Tibial artery (tissue), 4 donors: ENCODE measurements around the gene PDIA5.

Source experiments
- DNase-seq, 2 donors: peaks; one replicate each; pipeline ENCODE4 v3.0.0-alpha.2; 2019
- H3K27ac ChIP-seq, 2 donors: fragments of 200-600 bp; sonication (generic) in 1 of 2; 1 replicate in 1 of 2; 2 replicates in 1 of 2; pipeline ENCODE4 v1.5.1; 2018 to 2019; ENCODE audit warnings: mild to moderate bottlenecking in 1 of 2
- H3K27me3 ChIP-seq, 2 donors: fragments of 200-600 bp; sonication (generic) in 1 of 2; one replicate each; pipeline versions ENCODE4 v1.5.1 to v1.6.0; 2016 to 2019
- H3K36me3 ChIP-seq, 3 donors: fragments of 200-600 bp; sonication (generic) in 2 of 3; one replicate each; pipeline ENCODE4 v1.5.1; 2016 to 2019; ENCODE audit warnings: mild to moderate bottlenecking in 2 of 3
- H3K4me1 ChIP-seq, 4 donors: fragments of 200-600 bp; sonication (generic) in 2 of 4; 1 replicate in 3 of 4; 2 replicates in 1 of 4; pipeline ENCODE4 v1.5.1; 2016 to 2019
- H3K4me3 ChIP-seq, 2 donors: fragments of 200-600 bp; sonication (generic) in 1 of 2; 1 replicate in 1 of 2; 2 replicates in 1 of 2; pipeline ENCODE4 v1.5.1; 2018 to 2019; ENCODE audit warnings: mild to moderate bottlenecking in 2 of 2
- H3K9me3 ChIP-seq, 3 donors: fragments of 200-600 bp; sonication (generic) in 1 of 3; one replicate each; pipeline ENCODE4 v1.5.1; 2016 to 2019
- CTCF ChIP-seq, 2 experiments: fragments of 200-600 bp in 1 of 2; fragments of 450-650 bp in 1 of 2; IDR thresholded peaks; one replicate each; pipeline ENCODE4 v1.5.1; 2017 to 2019; ENCODE audit warnings: antibody characterized with exemption in 2 of 2, mild to moderate bottlenecking in 1 of 2, moderate library complexity in 1 of 2
- intact Hi-C: fragments of 100-400 bp; cut with DNase I; formaldehyde crosslinking; loops from one replicate; pipeline ENCODE4 v1.15.0; 2023; ENCODE audit warnings: low total_unique reads

PDIA5 gene

GRCh38 chr3:123188058-123188457, 121.2 kb downstream of the PDIA5 start:
- no peak for DNase-seq
- TF ChIP-seq CTCF (IDR thresholded peaks at IDR 0.05) = no peak
- H3K9me3 ChIP-seq = no peaks in the 10 kb centered on the region
- intact Hi-C loops = no loop called here
- H3K4me1 ChIP-seq = no peaks in the 10 kb centered on the region
- H3K27ac ChIP-seq = no peak overlapping the region
- no peak overlapping the region for H3K4me3 ChIP-seq
- no peaks in the 10 kb centered on the region for H3K36me3 ChIP-seq
- H3K27me3 ChIP-seq = no peaks in the 10 kb centered on the region

GRCh38 chr3:123193448-123194101, 126.8 kb downstream of the PDIA5 start:
- H3K27ac ChIP-seq = no peak overlapping the region
- no peaks in the 10 kb centered on the region for H3K27me3 ChIP-seq

GRCh38 chr3:123194552-123194951, 127.7 kb downstream of the PDIA5 start:
- intact Hi-C loops = no loop called here
- no peak overlapping the region for H3K27ac ChIP-seq
- no peaks in the 10 kb centered on the region for H3K27me3 ChIP-seq
- H3K4me3 ChIP-seq = no peak overlapping the region
- DNase-seq = no peak
- H3K9me3 ChIP-seq = no peaks in the 10 kb centered on the region
- H3K36me3 ChIP-seq = no peaks in the 10 kb centered on the region
- H3K4me1 ChIP-seq = no peaks in the 10 kb centered on the region
- peak in 1 of 2 experiments; percentile 19 for TF ChIP-seq CTCF (IDR thresholded peaks at IDR 0.05)

More at GRCh38 chr3:123193448-123194101, 126.8 kb downstream of the PDIA5 start:
- no peak for TF ChIP-seq CTCF (IDR thresholded peaks at IDR 0.05)
- Histone ChIP-seq H3K36me3 (no peaks in the 10 kb centered on the region), H3K4me1 (no peaks in the 10 kb centered on the region), H3K9me3 (no peaks in the 10 kb centered on the region), H3K4me3 (no peak overlapping the region)
- intact Hi-C loops = no loop called here
- no peak for DNase-seq

- Histone ChIP-seq H3K4me3 (no peak overlapping the region), H3K27me3 (no peaks in the 10 kb centered on the region), H3K4me1 (peaks cover 0 to 12% (median 6%) of the 10 kb centered on the region in 4 donors), H3K36me3 (no peaks in the 10 kb centered on the region), H3K9me3 (no peaks in the 10 kb centered on the region), H3K27ac (no peak overlapping the region)
- TF ChIP-seq CTCF (IDR thresholded peaks at IDR 0.05) = no peak
- intact Hi-C loops = no loop called here
- no peak for DNase-seq
Measured at GRCh38 chr3:123198372-123198771, 131.5 kb downstream of the PDIA5 start.

GRCh38 chr3:123201223-123201556, 134.4 kb downstream of the PDIA5 start:
- Histone ChIP-seq H3K27ac (peak overlapping the region; percentile 89), H3K4me1 (peaks cover 0 to 12% (median 6%) of the 10 kb centered on the region in 4 donors), H3K27me3 (no peaks in the 10 kb centered on the region), H3K36me3 (no peaks in the 10 kb centered on the region), H3K9me3 (no peaks in the 10 kb centered on the region), H3K4me3 (peak overlapping the region; percentile 78 to 87)
- TF ChIP-seq CTCF (IDR thresholded peaks at IDR 0.05) = no peak
- intact Hi-C loops = no loop called here
- no peak for DNase-seq
